ENCODE results near the gene ERMARD.

Gene ERMARD

GRCh38 chr6:169784821-169785340 lies 33.5 kb downstream of the ERMARD start:
- Histone ChIP-seq H3K27ac (ENCODE audit: low read depth, low read length) (no peak overlapping the region), H4K20me1 (ENCODE audit: control insufficient read depth, insufficient read depth, low read depth, low read length) (no peaks in the 10 kb centered on the region), H3F3A (ENCODE audit: control insufficient read depth, insufficient read depth) (no peaks in the 10 kb centered on the region), H3K9me3 (ENCODE audit: control insufficient read depth, insufficient read depth, low read length) (no peaks in the 10 kb centered on the region), H3K4me1 (ENCODE audit: control insufficient read depth, low read length) (peaks cover 4% of the 10 kb centered on the region), H3K4me3 (ENCODE audit: low read length) (no peak overlapping the region), H3K9me2 (replicated peaks; ENCODE audit: control insufficient read depth, low read length) (no peaks in the 10 kb centered on the region), H3K4me2 (ENCODE audit: low read length) (no peak overlapping the region), H3K36me3 (ENCODE audit: control insufficient read depth, low read length) (no peaks in the 10 kb centered on the region), H3K27me3 (ENCODE audit: control insufficient read depth, low read length) (0 out of 2 replicates have a peak, but pooled peaks cover 3% of the 10 kb centered on the region), H3K79me2 (ENCODE audit: control insufficient read depth, low read length) (no peaks in the 10 kb centered on the region)
- TF ChIP-seq EZH2phosphoT487 (IDR thresholded peaks at IDR 0.05; ENCODE audit: borderline replicate concordance, low read length) (no peak), CTCF (IDR thresholded peaks at IDR 0.05; ENCODE audit: low read depth, low read length, poor library complexity, severe bottlenecking) (no peak)

GRCh38 chr6:169785566-169785965 lies 34.1 kb downstream of the ERMARD start:
- H3K9me2 ChIP-seq (replicated peaks; ENCODE audit: control insufficient read depth, low read length) = no peaks in the 10 kb centered on the region
- no peaks in the 10 kb centered on the region for H3K79me2 ChIP-seq (ENCODE audit: control insufficient read depth, low read length)
- 0 out of 2 replicates have a peak, but pooled peaks cover 3% of the 10 kb centered on the region for H3K27me3 ChIP-seq (ENCODE audit: control insufficient read depth, low read length)
- no peaks in the 10 kb centered on the region for H3K9me3 ChIP-seq (ENCODE audit: control insufficient read depth, insufficient read depth, low read length)
- H3K4me1 ChIP-seq (ENCODE audit: control insufficient read depth, low read length) = peaks cover 11% of the 10 kb centered on the region
- no peak overlapping the region for H3K4me2 ChIP-seq (ENCODE audit: low read length)
- no peaks in the 10 kb centered on the region for H4K20me1 ChIP-seq (ENCODE audit: control insufficient read depth, insufficient read depth, low read depth, low read length)
- no peaks in the 10 kb centered on the region for H3F3A ChIP-seq (ENCODE audit: control insufficient read depth, insufficient read depth)
- no peak overlapping the region for H3K27ac ChIP-seq (ENCODE audit: low read depth, low read length)
- no peaks in the 10 kb centered on the region for H3K36me3 ChIP-seq (ENCODE audit: control insufficient read depth, low read length)
- no peak for TF ChIP-seq CTCF (IDR thresholded peaks at IDR 0.05; ENCODE audit: low read depth, low read length, poor library complexity, severe bottlenecking)
- TF ChIP-seq EZH2phosphoT487 (IDR thresholded peaks at IDR 0.05; ENCODE audit: borderline replicate concordance, low read length) = no peak
- H3K4me3 ChIP-seq (ENCODE audit: low read length) = no peak overlapping the region

- Histone ChIP-seq H3K27ac (ENCODE audit: low read depth, low read length) (no peak overlapping the region), H3K79me2 (ENCODE audit: control insufficient read depth, low read length) (no peaks in the 10 kb centered on the region), H3K4me2 (ENCODE audit: low read length) (no peak overlapping the region), H3K27me3 (ENCODE audit: control insufficient read depth, low read length) (0 out of 2 replicates have a peak, but pooled peaks cover 3% of the 10 kb centered on the region), H3K4me3 (ENCODE audit: low read length) (no peak overlapping the region), H3K9me3 (ENCODE audit: control insufficient read depth, insufficient read depth, low read length) (no peaks in the 10 kb centered on the region), H3K4me1 (ENCODE audit: control insufficient read depth, low read length) (peaks cover 15% of the 10 kb centered on the region), H3F3A (ENCODE audit: control insufficient read depth, insufficient read depth) (no peaks in the 10 kb centered on the region), H3K9me2 (replicated peaks; ENCODE audit: control insufficient read depth, low read length) (no peaks in the 10 kb centered on the region), H4K20me1 (ENCODE audit: control insufficient read depth, insufficient read depth, low read depth, low read length) (no peaks in the 10 kb centered on the region), H3K36me3 (ENCODE audit: control insufficient read depth, low read length) (no peaks in the 10 kb centered on the region)
- TF ChIP-seq CTCF (IDR thresholded peaks at IDR 0.05; ENCODE audit: low read depth, low read length, poor library complexity, severe bottlenecking) (no peak), EZH2phosphoT487 (IDR thresholded peaks at IDR 0.05; ENCODE audit: borderline replicate concordance, low read length) (no peak)
Measured at GRCh38 chr6:169786349-169786748, 34.9 kb downstream of the ERMARD start.

All from DOHH2 (cell line).